Upper lobe of left lung (tissue), 6 donors: ENCODE measurements around the gene PYGL. TPM values are rescaled to one million over a fixed set of nuclear protein-coding genes. Genes with fewer than 3 reads are reported as not detected.

Experiments
- ATAC-seq, 2 donors: fragments of 200-7000 bp; cut with Tn5 transposase; one replicate each; pipeline ENCODE4 v1.9.1; 2022; ENCODE audit warnings: mild to moderate bottlenecking in 2 of 2, moderate library complexity in 2 of 2; ENCODE audit not compliant: low FRiP score in 2 of 2
- DNase-seq, 2 donors: peaks; one replicate each; pipeline ENCODE4 v3.0.0-alpha.2; 2019 to 2020
- H3K27ac ChIP-seq, 4 donors: fragments of 200-600 bp; sonication (generic); one replicate each; pipeline ENCODE4 v1.5.1; 2016 to 2019
- H3K27me3 ChIP-seq, 4 donors: fragments of 200-600 bp; sonication (generic); one replicate each; pipeline ENCODE4 v1.5.1; 2017 to 2019
- H3K36me3 ChIP-seq, 4 donors: fragments of 200-600 bp; sonication (generic); one replicate each; pipeline ENCODE4 v1.5.1; 2016 to 2019
- H3K4me1 ChIP-seq, 4 donors: fragments of 200-600 bp; sonication (generic); one replicate each; pipeline ENCODE4 v1.5.1; 2018 to 2019
- H3K4me3 ChIP-seq, 4 donors: fragments of 200-600 bp; sonication (generic); one replicate each; pipeline ENCODE4 v1.5.1; 2017 to 2019; ENCODE audit warnings: mild to moderate bottlenecking in 2 of 4, moderate library complexity in 1 of 4
- H3K9me3 ChIP-seq, 4 donors: fragments of 200-600 bp; sonication (generic); one replicate each; pipeline ENCODE4 v1.5.1; 2018 to 2019
- CTCF ChIP-seq, 6 experiments: fragments of 450-650 bp in 4 of 6; fragments of 200-600 bp in 2 of 6; sonication (generic) in 2 of 6; IDR thresholded peaks; one replicate each; pipeline ENCODE4 v1.5.1; 2016 to 2019; ENCODE audit warnings: antibody characterized with exemption in 6 of 6
- EP300 ChIP-seq, 4 donors: sonication (generic); formaldehyde crosslinking; IDR thresholded peaks; one replicate each; pipeline ENCODE4 v1.5.1; 2017; ENCODE audit warnings: antibody characterized with exemption in 4 of 4, control low read depth in 2 of 4
- POLR2A ChIP-seq, 4 donors: fragments of 450-650 bp; IDR thresholded peaks; one replicate each; pipeline ENCODE4 v1.5.1; 2016 to 2017; ENCODE audit warnings: antibody characterized with exemption in 4 of 4, mild to moderate bottlenecking in 2 of 4
- POLR2AphosphoS5 ChIP-seq, 2 donors: sonication (generic); formaldehyde crosslinking; IDR thresholded peaks; one replicate each; pipeline ENCODE4 v1.5.1; 2017; ENCODE audit warnings: antibody characterized with exemption in 2 of 2
- WGBS, 2 donors: methylation state at CpG; one replicate each; pipeline ENCODE4 v1.1.5; 2017 to 2018; 5-methylcytosine and 5-hydroxymethylcytosine counted together
- total RNA-seq, 6 donors: library from RNA; depleted of rRNA in 4 of 6; stranded (reverse); fragments of >200 nt in 4 of 6; gene quantifications; one replicate each; pipeline versions ENCODE4 v1.1.0 to v1.2.1, GENCODE V29; 2016 to 2021
- donor health status: DM: no; HTN: no; CAD: no; lungs with moderate emphysema.
- donor health status: DM: no; HTN: yes; CAD: no; lungs with severe emphysema.

Gene PYGL
- total RNA-seq, 6 donors from 2014 or later: 33.6 to 73.2 (median 55.9) TPM

GRCh38 chr14:50955373-50956043, 11.2 kb upstream of the PYGL start:
- DNase-seq (peak in 1 of 2 donors; percentile 75), ATAC-seq (peak; percentile 77 to 97)
- Histone ChIP-seq H3K4me1 (peaks cover 4 to 12% (median 9%) of the 10 kb centered on the region in 4 donors), H3K27ac (peak overlapping the region; percentile 45 to 75 (median 63)), H3K4me3 (no peak overlapping the region), H3K27me3 (no peaks in the 10 kb centered on the region), H3K9me3 (no peaks in the 10 kb centered on the region), H3K36me3 (no peaks in the 10 kb centered on the region)
- no peak for TF ChIP-seq POLR2AphosphoS5 (IDR thresholded peaks at IDR 0.05)
- TF ChIP-seq CTCF (IDR thresholded peaks at IDR 0.05): peak in 3 of 6 experiments; percentile 6 to 39 (median 20)
- no peak for TF ChIP-seq EP300 (IDR thresholded peaks at IDR 0.05)
- WGBS, 2 donors: 74% methylated on average over 4 to 5 of the region's 5 CpGs

GRCh38 chr14:50954811-50955372, 10.6 kb upstream of the PYGL start:
- 17 to 25% methylated on average over 1 of the region's 1 CpG for whole genome bisulfite sequencing, 2 donors
- no peak for TF ChIP-seq EP300 (IDR thresholded peaks at IDR 0.05)
- TF ChIP-seq CTCF (IDR thresholded peaks at IDR 0.05): peak; percentile 30 to 64 (median 52)
- no peaks in the 10 kb centered on the region for H3K9me3 ChIP-seq
- H3K27me3 ChIP-seq: no peaks in the 10 kb centered on the region
- ATAC-seq: peak in 1 of 2 donors; percentile 80
- no peak for DNase-seq
- peak overlapping the region; percentile 45 to 75 (median 63) for H3K27ac ChIP-seq
- H3K36me3 ChIP-seq: no peaks in the 10 kb centered on the region
- H3K4me3 ChIP-seq: no peak overlapping the region
- H3K4me1 ChIP-seq: peaks cover 4 to 12% (median 9%) of the 10 kb centered on the region in 4 donors

- Histone ChIP-seq H3K27ac (peak overlapping the region in 1 of 4 donors; percentile 35), H3K27me3 (no peaks in the 10 kb centered on the region), H3K4me3 (no peak overlapping the region), H3K9me3 (no peaks in the 10 kb centered on the region), H3K4me1 (peaks cover 4 to 12% (median 9%) of the 10 kb centered on the region in 4 donors), H3K36me3 (no peaks in the 10 kb centered on the region)
- no peak for DNase-seq
- no peak for TF ChIP-seq EP300 (IDR thresholded peaks at IDR 0.05)
- no peak for TF ChIP-seq POLR2AphosphoS5 (IDR thresholded peaks at IDR 0.05)
- no peak for TF ChIP-seq CTCF (IDR thresholded peaks at IDR 0.05)
- no peak for TF ChIP-seq POLR2A (IDR thresholded peaks at IDR 0.05)
- ATAC-seq: no peak
- 67 to 89% methylated on average over 1 of the region's 1 CpG for WGBS, 2 donors
Measured at GRCh38 chr14:50953502-50953901, 9.2 kb upstream of the PYGL start.

GRCh38 chr14:50951032-50951431, 6.7 kb upstream of the PYGL start:
- no peak overlapping the region for H3K4me3 ChIP-seq
- no peaks in the 10 kb centered on the region for H3K27me3 ChIP-seq
- WGBS, 2 donors: 90 to 97% methylated on average over 6 of the region's 6 CpGs
- H3K27ac ChIP-seq: no peak overlapping the region
- H3K36me3 ChIP-seq: no peaks in the 10 kb centered on the region
- H3K9me3 ChIP-seq: no peaks in the 10 kb centered on the region
- TF ChIP-seq POLR2A (IDR thresholded peaks at IDR 0.05): no peak
- no peak for TF ChIP-seq POLR2AphosphoS5 (IDR thresholded peaks at IDR 0.05)
- TF ChIP-seq EP300 (IDR thresholded peaks at IDR 0.05): no peak
- no peak for TF ChIP-seq CTCF (IDR thresholded peaks at IDR 0.05)
- no peak for DNase-seq
- no peak for ATAC-seq
- peaks cover 4 to 12% (median 9%) of the 10 kb centered on the region in 4 donors for H3K4me1 ChIP-seq
